GM21737 (cell line): ENCODE measurements around the gene HLA-B.
"Not testable (repeated sequence)": the region's sequence is repeated elsewhere in the genome, so short reads cannot be mapped to it uniquely, and the experiment has no call there.

Experiments used
- ATAC-seq: cut with Tn5 transposase; IDR thresholded peaks from one replicate; pipeline ENCODE4 v1.9.1; 2021; ENCODE audit warnings: mild to moderate bottlenecking, moderate library complexity; ENCODE audit not compliant: unreplicated experiment

Gene HLA-B

GRCh38 chr6:31385041-31385440, 28.1 kb upstream of the HLA-B start:
- no peak for ATAC-seq

DNA sequence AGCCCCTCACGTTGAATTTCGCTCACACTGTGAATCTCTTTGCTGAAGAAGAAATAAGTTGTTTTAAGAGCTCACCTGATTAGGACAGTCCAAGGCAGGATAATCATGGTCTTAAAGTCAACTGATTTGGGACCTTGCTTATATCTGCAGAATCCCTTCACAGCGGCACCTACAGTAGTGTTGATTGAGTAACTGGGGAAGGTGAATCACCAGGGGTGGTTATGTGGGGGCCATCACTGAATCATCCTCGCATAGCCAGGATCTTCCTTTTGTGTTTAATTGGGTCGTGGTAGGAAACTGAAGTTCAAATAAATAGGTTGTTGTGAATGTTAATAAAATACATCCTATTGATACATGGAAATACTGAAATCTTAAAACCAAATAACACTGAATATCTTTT, 26.2 kb upstream of the HLA-B start:
- ATAC-seq: no peak

DNA sequence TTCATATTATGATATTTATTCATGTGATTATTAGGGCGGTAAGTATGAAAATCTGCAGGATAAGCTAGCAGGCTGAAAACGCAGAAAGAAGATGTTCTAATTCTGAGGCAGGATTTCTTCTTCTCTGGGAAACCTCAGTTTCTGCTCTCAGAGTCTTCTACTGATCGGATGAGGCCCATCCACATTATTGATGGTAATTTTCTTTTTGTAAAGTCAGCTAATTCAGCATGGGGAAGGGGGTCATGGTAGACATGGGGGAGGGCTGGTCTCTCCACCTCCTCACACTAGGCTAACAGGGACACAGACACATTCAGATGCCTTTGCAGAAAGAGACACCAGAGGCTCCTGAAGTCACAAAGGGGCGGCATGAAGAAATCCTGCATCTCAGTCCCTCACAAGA, 24.7 kb upstream of the HLA-B start:
- ATAC-seq: no peak

DNA sequence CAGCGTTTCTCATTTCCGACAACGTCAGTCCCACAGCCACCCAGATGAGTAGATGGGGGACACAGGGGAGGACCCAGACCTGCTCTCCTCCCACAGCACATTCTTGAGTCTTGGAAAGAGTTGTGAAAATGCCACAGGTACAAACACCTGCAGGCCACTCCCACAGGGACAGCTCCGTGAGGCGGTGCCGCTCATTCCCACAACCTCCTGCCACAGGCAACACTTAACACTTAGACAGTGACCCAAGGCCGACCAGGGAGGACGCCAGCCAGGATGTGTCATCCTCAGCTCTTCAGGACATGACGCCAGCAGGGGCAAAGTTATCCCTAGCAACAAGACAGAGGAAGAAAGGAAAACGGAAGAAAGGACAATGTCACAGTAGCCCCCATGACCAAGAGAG, 22.9 kb upstream of the HLA-B start:
- no peak for ATAC-seq

GRCh38 chr6:31378721-31379103, 21.7 kb upstream of the HLA-B start:
- no peak for ATAC-seq

- ATAC-seq: no peak
Measured at GRCh38 chr6:31378062-31378720, 21.2 kb upstream of the HLA-B start.

- no peak for ATAC-seq
Measured at GRCh38 chr6:31377029-31377428, 20.1 kb upstream of the HLA-B start.

DNA sequence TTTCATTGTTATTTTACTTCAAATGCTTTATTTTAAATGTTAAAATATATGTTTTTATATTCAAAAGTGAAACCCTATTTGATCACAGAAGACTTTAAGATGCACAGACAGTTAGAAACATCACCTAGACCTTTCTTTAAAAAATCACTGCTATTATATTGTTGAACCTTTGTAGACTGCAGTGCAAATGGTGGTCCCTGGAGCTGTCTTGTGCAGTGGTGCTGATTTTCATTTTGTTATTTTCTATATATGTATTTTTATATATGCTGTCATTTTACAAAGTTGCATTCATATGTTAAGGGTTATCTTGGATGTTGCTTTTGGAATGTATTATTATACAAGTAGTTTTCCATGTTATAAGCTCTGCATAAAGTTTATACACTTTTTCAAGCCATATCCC, 18.7 kb upstream of the HLA-B start:
- no peak for ATAC-seq

DNA sequence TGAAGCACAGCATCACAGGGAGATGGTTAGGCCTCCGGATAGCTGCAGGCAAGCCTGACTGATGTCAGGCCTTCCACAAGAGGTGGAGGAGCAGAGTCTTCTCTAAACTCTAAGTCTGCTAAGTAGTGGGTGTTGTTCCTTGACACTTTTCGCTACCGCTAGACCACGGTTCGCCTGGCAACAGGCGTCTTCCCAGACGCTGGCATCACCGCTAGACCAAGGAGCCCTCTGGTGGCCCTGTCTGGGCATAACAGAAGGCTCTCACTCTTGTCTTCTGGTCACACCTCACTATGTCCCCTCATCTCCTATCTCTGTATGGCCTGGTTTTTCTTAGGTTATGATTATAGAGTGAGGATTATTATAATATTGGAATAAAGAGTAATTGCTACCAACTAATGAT, 17.1 kb upstream of the HLA-B start:
- not testable (repeated sequence) for ATAC-seq

DNA sequence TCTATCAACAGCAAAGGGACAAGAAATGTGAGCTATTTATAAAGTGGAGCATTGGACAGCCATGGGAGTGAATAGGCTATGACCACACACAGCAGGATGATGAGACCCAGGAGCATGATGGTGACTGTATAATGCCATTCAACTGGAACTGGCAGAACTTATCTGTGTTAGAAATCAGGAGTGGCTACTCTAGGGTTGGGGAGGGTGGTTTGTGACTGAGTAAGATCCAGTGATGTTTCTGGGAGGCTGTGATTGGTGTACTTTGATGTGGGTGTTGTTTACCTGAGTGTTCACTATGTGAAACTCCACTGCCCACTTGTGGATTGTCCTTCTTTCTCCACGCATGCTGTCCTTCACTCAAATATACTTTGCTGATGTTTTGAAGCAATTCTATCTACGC, 11.5 kb upstream of the HLA-B start:
- ATAC-seq: no peak

DNA sequence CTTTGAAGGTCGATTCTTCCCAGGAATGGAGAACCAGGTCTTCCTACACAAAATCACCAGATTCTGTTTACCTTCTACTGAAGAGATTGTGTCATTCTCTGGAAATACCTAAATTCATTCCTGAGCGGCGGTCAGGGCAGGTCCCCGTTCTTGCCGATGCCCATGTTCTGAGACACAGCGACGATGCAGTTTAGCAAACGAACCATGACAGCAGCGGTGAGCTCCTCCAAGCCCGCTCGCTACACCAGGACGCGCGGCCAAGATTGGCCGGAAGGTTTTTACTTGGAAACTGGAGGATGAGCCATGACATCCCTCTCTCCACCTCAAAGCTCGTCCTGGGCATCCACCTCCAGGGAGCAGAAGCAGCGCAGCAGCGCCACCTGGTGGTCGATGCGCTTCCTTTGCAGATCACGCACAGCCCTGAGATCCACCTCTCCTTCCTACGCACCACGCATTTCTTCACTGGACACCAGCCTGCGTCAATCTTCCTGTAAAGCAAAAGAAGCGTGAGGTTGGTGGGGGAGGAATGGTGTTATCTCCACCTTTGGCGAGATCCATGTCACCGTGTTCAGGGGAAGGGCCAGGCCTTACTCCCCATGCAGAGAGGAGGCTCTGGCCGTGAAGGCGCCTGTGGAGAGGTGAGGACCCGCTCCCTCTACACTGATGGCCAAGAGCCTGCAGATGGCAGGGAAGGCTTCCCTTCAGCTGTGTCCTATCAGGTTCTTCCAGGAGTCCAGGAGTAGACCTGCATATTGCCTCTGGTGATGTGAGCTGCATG, 9.9 kb upstream of the HLA-B start:
- peak; percentile 89 for ATAC-seq

- no peak for ATAC-seq
Measured at GRCh38 chr6:31365864-31366263, 8.9 kb upstream of the HLA-B start.

GRCh38 chr6:31363811-31364210, 6.8 kb upstream of the HLA-B start:
- ATAC-seq: no peak

GRCh38 chr6:31362751-31363150, 5.8 kb upstream of the HLA-B start:
- no peak for ATAC-seq

GRCh38 chr6:31359581-31359980, 2.6 kb upstream of the HLA-B start:
- no peak for ATAC-seq

GRCh38 chr6:31358302-31358701, 1.3 kb upstream of the HLA-B start:
- ATAC-seq: no peak

GRCh38 chr6:31357886-31358285, 907 bp upstream of the HLA-B start:
- no peak for ATAC-seq

GRCh38 chr6:31356216-31356945, 598 bp downstream of the HLA-B start:
- ATAC-seq: no peak

GRCh38 chr6:31355583-31355948, 1.4 kb downstream of the HLA-B start:
- ATAC-seq: no peak

DNA sequence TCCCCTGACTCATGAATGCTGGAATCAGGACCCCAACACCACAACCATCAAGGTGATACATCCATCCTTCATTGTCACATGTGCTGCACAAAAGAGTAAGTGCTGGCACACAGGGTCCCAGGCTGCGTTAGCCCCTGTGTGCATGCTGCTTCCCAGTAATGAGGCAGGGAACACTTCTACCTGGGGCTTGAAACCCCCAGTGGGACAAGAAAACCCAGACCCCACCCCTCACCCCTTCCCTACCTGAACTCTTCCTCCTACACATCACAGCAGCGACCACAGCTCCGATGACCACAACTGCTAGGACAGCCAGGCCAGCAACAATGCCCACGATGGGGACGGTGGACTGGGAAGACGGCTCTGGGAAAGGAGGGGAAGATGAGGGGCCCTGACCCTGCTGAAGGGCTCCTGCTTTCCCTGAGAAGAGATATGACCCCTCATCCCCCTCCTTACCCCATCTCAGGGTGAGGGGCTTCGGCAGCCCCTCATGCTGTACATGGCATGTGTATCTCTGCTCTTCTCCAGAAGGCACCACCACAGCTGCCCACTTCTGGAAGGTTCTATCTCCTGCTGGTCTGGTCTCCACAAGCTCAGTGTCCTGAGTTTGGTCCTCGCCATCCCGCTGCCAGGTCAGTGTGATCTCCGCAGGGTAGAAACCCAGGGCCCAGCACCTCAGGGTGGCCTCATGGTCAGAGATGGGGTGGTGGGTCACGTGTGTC, 2.0 kb downstream of the HLA-B start:
- ATAC-seq: no peak

- no peak for ATAC-seq
Measured at GRCh38 chr6:31354158-31354863, 2.7 kb downstream of the HLA-B start.
